HG03039 (cell line): ENCODE measurements around the gene SLC16A1.
"Not testable (repeated sequence)": the region's sequence is repeated elsewhere in the genome, so short reads cannot be mapped to it uniquely, and the experiment has no call there.

ENCODE experiments used
- ATAC-seq: cut with Tn5 transposase; IDR thresholded peaks from one replicate; pipeline ENCODE4 v1.9.1; 2021; ENCODE audit warnings: mild to moderate bottlenecking, moderate library complexity; ENCODE audit not compliant: unreplicated experiment

Gene SLC16A1

GRCh38 chr1:112926858-112927257 is 29.1 kb downstream of the SLC16A1 start:
- no peak for ATAC-seq

GRCh38 chr1:112925015-112925414 is 31.0 kb downstream of the SLC16A1 start:
- ATAC-seq: no peak

- ATAC-seq: no peak
Observed at GRCh38 chr1:112923959-112924349, 32.0 kb downstream of the SLC16A1 start.

- no peak for ATAC-seq
Observed at GRCh38 chr1:112923234-112923958, 32.6 kb downstream of the SLC16A1 start.

GRCh38 chr1:112911506-112912220 is 44.3 kb downstream of the SLC16A1 start:
- ATAC-seq: no peak

- ATAC-seq: no peak
Observed at GRCh38 chr1:112909847-112910246, 46.1 kb downstream of the SLC16A1 start.

GRCh38 chr1:112906150-112906698 is 49.8 kb downstream of the SLC16A1 start:
- ATAC-seq: no peak

- no peak for ATAC-seq
Observed at GRCh38 chr1:112905395-112906149, 50.4 kb downstream of the SLC16A1 start.

GRCh38 chr1:112904831-112905261 is 51.1 kb downstream of the SLC16A1 start:
- ATAC-seq: no peak

GRCh38 chr1:112904071-112904830 is 51.7 kb downstream of the SLC16A1 start:
- ATAC-seq: no peak

GRCh38 chr1:112902221-112902620 is 53.8 kb downstream of the SLC16A1 start:
- ATAC-seq: no peak

GRCh38 chr1:112901387-112901786 is 54.6 kb downstream of the SLC16A1 start:
- no peak for ATAC-seq

- no peak for ATAC-seq
Observed at GRCh38 chr1:112896783-112897182, 59.2 kb downstream of the SLC16A1 start.

- ATAC-seq: no peak
Observed at GRCh38 chr1:112894561-112895011, 61.4 kb downstream of the SLC16A1 start.

GRCh38 chr1:112894010-112894292 is 62.0 kb downstream of the SLC16A1 start:
- no peak for ATAC-seq

- no peak for ATAC-seq
Observed at GRCh38 chr1:112893288-112894009, 62.5 kb downstream of the SLC16A1 start.

GRCh38 chr1:112889906-112890305 is 66.1 kb downstream of the SLC16A1 start:
- ATAC-seq: not testable (repeated sequence)

GRCh38 chr1:112889052-112889768 is 66.8 kb downstream of the SLC16A1 start:
- no peak for ATAC-seq

- ATAC-seq: no peak
Observed at GRCh38 chr1:112888630-112889029, 67.4 kb downstream of the SLC16A1 start.
